Hypothalamus (tissue), 51 donors: Measurements from ENCODE around the gene LHFPL3.
"Not testable (repeated sequence)": the region's sequence is repeated elsewhere in the genome, so short reads cannot be mapped to it uniquely, and the experiment has no call there.

Experiments used
- DNase-seq, 51 donors: peaks; one replicate each; lab custom pipeline; 2025; lab: John Stamatoyannopoulos, UW

Gene LHFPL3

GRCh38 chr7:104328296-104328969 lies at the start of gene LHFPL3:
LHFPL3 (plus strand) TSS chr7:104328603.
- peak in 34 of 51 donors; percentile 10 to 76 (median 38) for DNase-seq

DNA sequence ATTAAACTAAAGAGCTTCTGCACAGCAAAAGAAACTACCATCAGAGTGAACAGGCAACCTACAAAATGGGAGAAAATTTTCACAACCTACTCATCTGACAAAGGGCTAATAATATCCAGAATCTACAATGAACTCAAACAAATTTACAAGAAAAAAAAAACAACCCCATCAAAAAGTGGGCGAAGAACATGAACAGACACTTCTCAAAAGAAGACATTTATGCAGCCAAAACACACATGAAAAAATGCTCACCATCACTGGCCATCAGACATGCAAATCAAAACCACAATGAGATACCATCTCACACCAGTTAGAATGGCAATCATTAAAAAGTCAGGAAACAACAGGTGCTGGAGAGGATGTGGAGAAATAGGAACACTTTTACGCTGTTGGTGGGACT lies 46.7 kb upstream of the LHFPL3 start:
- DNase-seq = not testable (repeated sequence)

DNA sequence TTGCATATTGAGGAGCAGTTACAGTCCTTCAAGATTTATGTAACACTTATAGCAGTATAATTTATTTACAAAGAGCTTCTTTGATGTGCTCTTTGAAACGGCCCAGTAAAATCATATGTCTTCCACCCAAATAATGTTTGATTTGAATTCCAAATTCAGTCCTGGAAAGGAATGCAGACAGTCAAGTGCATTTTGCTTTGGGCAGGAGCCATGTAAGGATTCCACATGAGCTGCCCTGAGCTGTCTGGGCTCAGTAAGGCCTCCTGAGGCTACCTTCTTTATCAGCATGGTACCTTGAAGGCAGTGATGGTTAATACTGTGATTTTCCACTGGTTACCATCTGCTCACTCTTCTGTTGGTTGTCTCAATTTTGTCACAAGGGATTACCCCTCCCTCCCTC lies 41.6 kb upstream of the LHFPL3 start:
- DNase-seq = no peak

DNA sequence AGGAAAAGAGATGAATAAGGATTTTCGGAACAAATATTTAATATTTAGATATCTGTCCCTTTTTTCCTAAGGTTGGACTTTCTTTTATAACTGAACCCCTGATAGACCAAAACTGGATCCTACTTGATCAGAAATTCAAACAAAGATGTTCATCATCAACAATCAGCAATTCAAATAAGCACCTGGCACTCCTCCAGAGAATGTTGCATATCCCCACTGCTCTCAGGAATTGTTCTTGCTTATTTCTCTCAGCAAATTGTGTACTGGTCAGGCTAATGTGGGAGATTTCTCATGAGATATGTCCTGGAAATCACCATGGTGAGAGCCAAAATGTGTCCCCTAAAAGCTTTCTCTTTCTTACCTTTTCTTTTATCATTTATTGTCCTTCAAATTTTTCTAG lies 40.3 kb upstream of the LHFPL3 start:
- DNase-seq = no peak

- no peak for DNase-seq
These were observed 34.1 kb upstream of the LHFPL3 start for GRCh38 chr7:104294291-104294690.

DNA sequence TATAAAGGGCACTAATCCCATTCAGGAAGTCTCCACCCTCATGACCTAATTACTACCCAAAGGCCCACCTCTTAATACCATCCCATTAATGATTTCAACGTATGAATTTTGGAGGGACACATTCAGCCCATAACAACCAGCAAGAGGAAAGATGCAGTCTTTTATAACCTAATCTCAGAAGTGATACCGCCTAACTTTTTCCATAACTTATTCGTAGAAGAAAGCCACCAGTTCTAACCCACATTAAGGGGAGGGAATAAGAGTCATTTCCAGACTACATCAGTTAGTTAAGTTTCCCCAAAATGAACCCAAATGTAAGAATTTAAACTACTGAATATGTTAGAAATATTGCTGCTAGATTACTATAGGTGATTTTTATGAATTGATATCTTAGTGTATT lies 32.1 kb upstream of the LHFPL3 start:
- DNase-seq = no peak

- DNase-seq = no peak
These were observed 31.5 kb upstream of the LHFPL3 start for GRCh38 chr7:104296900-104297299.

- no peak for DNase-seq
These were observed 29.1 kb upstream of the LHFPL3 start for GRCh38 chr7:104299323-104299722.

DNA sequence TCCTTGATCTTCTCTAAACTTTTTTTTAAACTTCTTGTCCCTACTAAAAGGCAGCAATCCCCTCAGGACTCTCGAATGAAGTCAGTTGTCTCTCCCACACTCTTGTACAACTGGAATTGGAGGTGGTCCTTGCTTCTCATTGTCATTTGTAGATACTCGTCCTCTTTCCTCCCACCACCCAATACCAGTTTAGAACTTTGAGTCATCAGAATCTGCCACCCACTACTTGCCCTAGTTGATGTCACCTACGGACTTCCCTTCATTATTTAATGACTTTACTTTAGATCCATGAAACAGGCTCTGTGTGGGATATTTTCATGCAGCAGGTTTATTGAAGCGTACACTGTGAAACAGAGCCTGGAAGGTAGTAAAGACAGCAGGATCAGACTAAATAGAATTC lies 28.6 kb upstream of the LHFPL3 start:
- DNase-seq = no peak

DNA sequence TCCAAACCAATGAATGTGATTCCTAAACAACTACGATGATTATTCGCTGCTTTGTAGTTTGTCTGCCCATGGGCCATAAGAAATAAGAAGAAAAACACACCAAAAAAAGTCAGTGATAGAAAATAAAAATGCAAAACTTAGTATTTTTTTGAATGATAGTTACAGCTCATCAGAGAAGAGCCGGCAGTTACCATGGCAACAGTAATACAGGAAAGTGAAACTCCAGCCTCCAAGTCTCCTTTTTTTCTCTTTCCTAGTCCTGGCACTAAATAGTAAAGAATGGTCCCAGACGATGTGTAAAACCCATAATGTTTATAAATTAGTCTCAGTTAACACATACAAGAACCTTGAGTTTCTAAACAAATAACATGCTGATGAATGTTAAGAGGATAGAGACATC lies 21.6 kb upstream of the LHFPL3 start:
- DNase-seq = no peak

GRCh38 chr7:104317948-104318629 lies 10.3 kb upstream of the LHFPL3 start:
- no peak for DNase-seq

DNA sequence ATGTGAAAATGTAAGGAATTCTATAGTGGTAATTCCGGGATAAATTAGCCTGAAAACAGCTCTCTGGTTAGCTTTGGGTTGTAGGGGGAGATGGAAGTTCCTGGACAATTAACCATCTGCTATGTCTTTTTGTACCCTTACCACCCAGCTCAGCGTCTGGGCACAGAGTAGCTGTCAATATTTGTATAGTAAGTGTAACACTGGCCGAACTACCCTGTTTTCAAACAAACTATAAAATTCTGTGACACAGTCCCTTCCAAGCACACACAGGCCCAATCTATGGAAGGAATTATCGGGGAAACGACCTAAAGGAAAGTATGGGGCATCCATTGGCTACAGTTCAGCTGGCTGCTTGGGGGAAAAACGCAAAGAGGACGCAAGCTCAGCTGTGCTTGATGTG lies 869 bp upstream of the LHFPL3 start:
- no peak for DNase-seq

GRCh38 chr7:104327938-104328295 lies 486 bp upstream of the LHFPL3 start:
- DNase-seq = peak in 3 of 51 donors; percentile 10 to 50 (median 33)

GRCh38 chr7:104328970-104329825 lies 795 bp downstream of the LHFPL3 start:
- DNase-seq = peak in 9 of 51 donors; percentile 4 to 60 (median 18)

DNA sequence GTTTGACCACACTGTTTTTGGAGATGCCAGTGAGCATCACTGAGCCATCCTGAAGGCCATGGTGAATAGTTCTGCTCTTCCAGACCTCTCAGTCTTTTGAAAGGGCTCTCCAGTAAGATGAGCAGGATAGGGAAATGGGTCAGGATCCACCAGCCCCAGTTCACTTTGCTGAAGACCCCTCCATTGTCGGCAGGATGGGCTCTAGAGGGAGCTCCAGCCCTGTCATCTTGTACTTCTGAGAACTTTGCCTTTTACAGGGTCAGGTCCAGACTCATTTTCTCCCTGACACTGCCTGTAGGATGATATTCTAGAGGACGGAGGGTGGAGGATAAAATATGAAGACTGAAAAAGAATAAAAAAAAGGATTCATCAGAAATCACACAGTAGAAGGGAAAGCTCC lies 13.1 kb downstream of the LHFPL3 start:
- peak in 10 of 51 donors; percentile 1 to 50 (median 10) for DNase-seq

GRCh38 chr7:104352736-104353135 lies 24.3 kb downstream of the LHFPL3 start:
- DNase-seq = no peak

DNA sequence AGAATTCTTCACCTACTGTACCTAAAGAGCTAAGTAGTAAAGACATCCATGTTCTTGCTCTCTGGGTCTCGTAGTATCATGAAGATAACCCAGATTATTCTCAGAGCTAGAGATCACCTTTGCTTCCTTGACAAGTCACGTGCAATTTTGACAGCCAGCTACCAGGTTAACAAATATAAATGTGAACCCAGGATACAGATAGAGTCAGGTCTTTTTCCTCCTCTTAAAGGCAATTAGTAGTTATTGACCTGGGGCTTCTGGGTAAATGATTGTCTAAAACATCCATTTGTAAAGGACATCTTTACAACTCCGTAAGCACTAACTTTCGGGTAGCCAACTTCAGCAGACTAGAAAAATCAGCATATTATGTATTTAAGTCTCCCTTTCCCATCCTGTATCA lies 28.8 kb downstream of the LHFPL3 start:
- no peak for DNase-seq

GRCh38 chr7:104358446-104359132 lies 30.2 kb downstream of the LHFPL3 start:
- peak in 2 of 51 donors; percentile 15 to 24 for DNase-seq

- no peak for DNase-seq
These were observed 34.4 kb downstream of the LHFPL3 start for GRCh38 chr7:104362756-104363155.

DNA sequence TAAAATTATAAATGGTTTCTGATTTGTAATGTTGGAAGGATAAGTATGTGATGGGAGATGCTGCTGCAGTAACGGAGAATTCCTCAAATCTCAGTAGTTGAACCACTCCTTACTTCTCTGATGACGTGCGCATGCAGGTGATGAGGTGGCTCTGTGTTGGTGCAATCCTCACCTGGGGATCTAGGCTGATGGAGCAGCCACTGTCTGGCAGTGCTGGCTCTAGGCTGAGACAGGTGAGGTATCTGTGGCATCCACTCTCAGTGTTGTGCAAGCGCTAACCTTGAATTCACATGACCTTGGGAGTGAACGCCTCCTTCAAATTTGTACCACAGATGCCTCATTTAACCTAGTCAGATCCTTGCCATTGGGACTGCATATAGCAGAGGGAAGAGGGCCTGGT lies 35.0 kb downstream of the LHFPL3 start:
- DNase-seq = no peak

DNA sequence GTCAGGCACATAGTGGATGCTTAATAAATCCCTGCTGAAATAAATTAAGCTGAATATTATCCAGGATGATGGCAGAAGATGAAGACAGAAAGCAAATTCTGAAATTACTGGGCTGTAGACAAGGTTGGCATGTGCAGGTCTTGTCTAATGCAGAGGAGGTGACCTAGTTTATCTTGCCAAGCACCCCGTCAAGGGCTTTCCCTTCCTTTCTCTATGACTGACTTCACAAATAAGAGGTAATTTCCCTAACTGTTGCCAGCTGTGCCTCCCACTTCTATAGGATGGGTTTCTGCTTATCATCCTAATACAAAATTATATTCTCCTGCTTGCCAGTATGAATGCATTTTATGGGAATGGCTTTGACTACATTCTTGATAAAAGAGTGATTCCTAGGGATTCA lies 38.0 kb downstream of the LHFPL3 start:
- no peak for DNase-seq
